ENCODE measurements around the gene LRRC72.
"Not testable (repeated sequence)": the region's sequence is repeated elsewhere in the genome, so short reads cannot be mapped to it uniquely, and the experiment has no call there.

Gene LRRC72

DNA sequence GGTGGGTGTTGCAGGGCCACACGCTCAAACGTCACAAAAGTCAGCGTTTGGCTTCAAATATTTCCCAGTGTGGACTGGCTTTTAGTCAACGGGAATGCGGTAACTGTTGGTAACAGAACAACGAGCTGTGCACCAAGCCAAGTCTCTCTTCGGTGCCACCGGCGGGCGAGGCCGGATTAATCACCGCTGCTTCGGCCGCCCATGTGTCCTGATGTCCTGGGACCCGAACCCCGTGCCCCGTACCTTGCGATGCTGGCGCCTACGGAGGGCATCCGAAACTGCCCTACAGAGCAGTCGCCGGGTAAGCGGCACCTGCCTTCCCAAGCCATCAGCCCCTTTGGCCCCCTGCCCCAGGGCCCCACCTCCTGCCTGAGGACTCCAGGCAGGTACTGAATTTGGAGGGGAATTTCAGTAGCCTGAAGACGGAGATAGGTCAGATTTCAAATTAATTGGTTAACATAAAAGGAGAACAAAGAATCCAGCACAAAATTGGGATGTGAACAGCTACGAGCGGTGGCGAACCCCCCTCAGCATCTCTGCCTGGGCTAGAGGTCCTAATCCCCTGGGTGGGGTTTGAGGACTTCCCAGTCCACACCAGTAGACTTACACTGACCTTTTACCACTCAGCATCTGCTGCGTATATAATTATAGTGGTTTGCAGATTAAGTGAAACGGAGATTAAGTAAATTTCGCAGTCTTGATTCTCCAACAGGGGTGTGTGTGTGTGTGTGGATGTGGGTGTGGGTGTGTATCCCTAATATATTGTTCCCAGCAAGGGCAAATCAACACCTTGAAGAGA, at the start of gene LRRC72:
TSS of gene LRRC72 (plus strand) at position 84 of the 799 bp plus-strand sequence. CDS start at position 212, 128 bp downstream.
- Mint-ChIP-seq H3K27ac (no peak within 1 kb of the TSS), H3K4me1 (peaks cover 0 to 2% of the 10 kb centered on the region in 2 donors), H3K36me3 (no peaks in the 10 kb centered on the region), H3K9me3 (no peaks in the 10 kb centered on the region), H3K4me3 (no peak within 1 kb of the TSS), H3K27me3 (peaks cover 0 to 5% of the 10 kb centered on the region in 2 donors)
- DNase-seq (no peak), ATAC-seq (replicated peaks) (no peak)

DNA sequence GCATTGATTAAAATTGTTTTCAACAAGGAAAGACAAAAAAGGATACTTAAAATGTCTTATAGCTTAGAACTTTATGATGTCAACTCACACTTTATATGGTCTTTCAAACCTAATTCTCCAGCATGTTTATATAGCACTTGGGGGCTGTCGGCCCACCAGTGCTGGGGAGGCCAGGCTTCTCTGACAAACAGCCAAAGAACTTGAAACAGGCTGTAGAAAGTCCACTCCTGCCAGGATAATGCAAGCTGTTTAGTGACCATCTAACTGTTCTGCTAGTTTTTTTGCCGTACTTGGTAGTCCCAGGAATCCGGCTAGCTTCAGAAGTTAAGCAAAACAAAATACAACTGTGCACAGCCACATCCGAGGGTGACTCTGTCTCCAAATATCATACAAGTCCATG, 47.5 kb upstream of the LRRC72 start:
- H3K9me3 Mint-ChIP-seq: no peaks in the 10 kb centered on the region
- no peak overlapping the region for H3K27ac Mint-ChIP-seq
- no peak for DNase-seq
- no peaks in the 10 kb centered on the region for H3K4me1 Mint-ChIP-seq
- ATAC-seq (replicated peaks): no peak
- peaks cover 0 to 3% of the 10 kb centered on the region in 2 donors for H3K27me3 Mint-ChIP-seq
- no peak overlapping the region for H3K4me3 Mint-ChIP-seq
- no peaks in the 10 kb centered on the region for H3K36me3 Mint-ChIP-seq

GRCh38 chr7:16479591-16479990, 47.0 kb upstream of the LRRC72 start:
- Mint-ChIP-seq H3K36me3 (no peaks in the 10 kb centered on the region), H3K9me3 (no peaks in the 10 kb centered on the region), H3K4me1 (no peaks in the 10 kb centered on the region), H3K4me3 (no peak overlapping the region), H3K27me3 (peaks cover 0 to 3% of the 10 kb centered on the region in 2 donors), H3K27ac (no peak overlapping the region)
- DNase-seq: no peak
- no peak for ATAC-seq (replicated peaks)

GRCh38 chr7:16484453-16485158, 42.0 kb upstream of the LRRC72 start:
- no peaks in the 10 kb centered on the region for H3K27me3 Mint-ChIP-seq
- DNase-seq: no peak
- no peak overlapping the region for H3K27ac Mint-ChIP-seq
- no peak for ATAC-seq (replicated peaks)
- no peaks in the 10 kb centered on the region for H3K4me1 Mint-ChIP-seq
- H3K9me3 Mint-ChIP-seq: no peaks in the 10 kb centered on the region
- no peak overlapping the region for H3K4me3 Mint-ChIP-seq
- no peaks in the 10 kb centered on the region for H3K36me3 Mint-ChIP-seq

DNA sequence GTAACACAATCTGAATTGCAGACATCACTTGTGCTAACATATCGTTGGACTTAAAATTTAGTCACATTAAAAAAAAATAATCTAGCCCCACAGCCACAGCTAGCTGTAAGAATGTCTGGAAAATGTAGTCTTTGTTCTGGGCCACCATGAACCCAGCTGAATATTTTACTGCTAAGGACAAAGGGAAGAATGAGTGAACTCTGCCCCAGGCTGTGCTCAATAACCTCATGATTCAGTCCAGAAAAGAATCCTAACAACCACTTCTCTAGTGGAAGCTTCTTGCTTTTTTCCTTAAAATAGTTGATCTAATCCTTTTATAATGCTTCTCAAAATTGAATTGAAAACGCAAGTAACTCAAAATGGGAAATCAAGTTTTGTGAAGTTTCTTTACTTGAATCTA, 35.5 kb upstream of the LRRC72 start:
- no peak for ATAC-seq (replicated peaks)
- DNase-seq: no peak
- Mint-ChIP-seq H3K36me3 (no peaks in the 10 kb centered on the region), H3K27ac (no peak overlapping the region), H3K4me1 (no peaks in the 10 kb centered on the region), H3K27me3 (no peaks in the 10 kb centered on the region), H3K9me3 (no peaks in the 10 kb centered on the region), H3K4me3 (no peak overlapping the region)

GRCh38 chr7:16492513-16493062, 34.0 kb upstream of the LRRC72 start:
- Mint-ChIP-seq H3K4me1 (no peaks in the 10 kb centered on the region), H3K4me3 (no peak overlapping the region), H3K36me3 (no peaks in the 10 kb centered on the region), H3K9me3 (peaks cover 2 to 3% of the 10 kb centered on the region in 2 donors), H3K27ac (no peak overlapping the region), H3K27me3 (peaks cover 0 to 4% of the 10 kb centered on the region in 2 donors)
- ATAC-seq (replicated peaks): no peak
- DNase-seq: no peak

- Mint-ChIP-seq H3K27ac (no peak overlapping the region), H3K4me1 (no peaks in the 10 kb centered on the region), H3K36me3 (no peaks in the 10 kb centered on the region), H3K9me3 (peaks cover 2 to 3% of the 10 kb centered on the region in 2 donors), H3K27me3 (peaks cover 0 to 4% of the 10 kb centered on the region in 2 donors), H3K4me3 (no peak overlapping the region)
- ATAC-seq (replicated peaks): no peak
- DNase-seq: no peak
Observed at GRCh38 chr7:16493266-16493665, 33.4 kb upstream of the LRRC72 start.

DNA sequence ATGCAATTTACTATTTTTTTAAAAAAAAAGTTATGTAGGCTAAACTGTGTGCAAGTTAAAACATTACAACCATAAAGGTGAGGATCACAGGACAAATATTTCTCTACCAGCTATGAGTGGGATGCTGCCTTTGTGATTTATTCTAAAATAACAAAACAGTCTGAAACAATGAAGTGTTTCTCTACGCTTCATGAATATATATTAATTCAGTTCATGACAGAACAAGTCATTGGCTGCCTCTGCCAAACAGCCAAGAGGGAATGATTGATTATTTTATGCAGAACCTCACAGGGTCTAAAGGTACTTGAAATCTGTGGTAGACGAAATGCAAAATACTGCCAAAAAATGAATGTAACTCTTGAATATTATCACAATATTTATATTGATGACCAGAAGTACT, 32.1 kb upstream of the LRRC72 start:
- no peak for DNase-seq
- H3K27me3 Mint-ChIP-seq: peaks cover 0 to 4% of the 10 kb centered on the region in 2 donors
- H3K36me3 Mint-ChIP-seq: no peaks in the 10 kb centered on the region
- no peak overlapping the region for H3K4me3 Mint-ChIP-seq
- ATAC-seq (replicated peaks): no peak
- H3K9me3 Mint-ChIP-seq: peaks cover 2 to 3% of the 10 kb centered on the region in 2 donors
- H3K27ac Mint-ChIP-seq: no peak overlapping the region
- no peaks in the 10 kb centered on the region for H3K4me1 Mint-ChIP-seq

- DNase-seq (no peak), ATAC-seq (replicated peaks) (no peak)
- no peaks in the 10 kb centered on the region for H3K36me3 Mint-ChIP-seq
- no peak overlapping the region for H3K4me3 Mint-ChIP-seq
- no peak overlapping the region for H3K27ac Mint-ChIP-seq
- no peaks in the 10 kb centered on the region for H3K4me1 Mint-ChIP-seq
- H3K9me3 Mint-ChIP-seq: peaks cover 2 to 3% of the 10 kb centered on the region in 2 donors
- H3K27me3 Mint-ChIP-seq: peaks cover 0 to 4% of the 10 kb centered on the region in 2 donors
Observed at GRCh38 chr7:16494955-16495719, 31.5 kb upstream of the LRRC72 start.

DNA sequence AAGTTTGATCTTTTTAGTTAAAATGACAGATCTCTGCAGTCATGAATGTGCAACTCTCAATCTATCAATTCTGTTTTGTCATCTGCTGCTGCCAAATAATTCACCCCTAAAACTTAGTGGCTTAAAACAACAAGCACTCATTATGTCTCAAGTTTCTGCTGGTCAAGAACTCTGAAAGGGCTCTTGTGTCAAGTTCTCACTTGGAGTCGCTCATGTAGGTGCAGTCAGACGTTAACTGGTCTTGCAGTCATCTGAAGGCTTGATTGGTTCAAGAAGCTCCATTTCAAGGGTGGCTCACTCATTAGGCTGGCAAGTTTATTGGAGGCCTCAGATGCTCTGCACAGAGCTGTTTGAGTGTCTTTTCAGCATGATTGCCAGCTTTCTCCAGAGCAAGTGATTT, 28.5 kb upstream of the LRRC72 start:
- Mint-ChIP-seq H3K9me3 (peaks cover 2 to 3% of the 10 kb centered on the region in 2 donors), H3K27me3 (peaks cover 0 to 4% of the 10 kb centered on the region in 2 donors), H3K27ac (no peak overlapping the region), H3K36me3 (no peaks in the 10 kb centered on the region), H3K4me1 (no peaks in the 10 kb centered on the region), H3K4me3 (no peak overlapping the region)
- no peak for ATAC-seq (replicated peaks)
- no peak for DNase-seq

DNA sequence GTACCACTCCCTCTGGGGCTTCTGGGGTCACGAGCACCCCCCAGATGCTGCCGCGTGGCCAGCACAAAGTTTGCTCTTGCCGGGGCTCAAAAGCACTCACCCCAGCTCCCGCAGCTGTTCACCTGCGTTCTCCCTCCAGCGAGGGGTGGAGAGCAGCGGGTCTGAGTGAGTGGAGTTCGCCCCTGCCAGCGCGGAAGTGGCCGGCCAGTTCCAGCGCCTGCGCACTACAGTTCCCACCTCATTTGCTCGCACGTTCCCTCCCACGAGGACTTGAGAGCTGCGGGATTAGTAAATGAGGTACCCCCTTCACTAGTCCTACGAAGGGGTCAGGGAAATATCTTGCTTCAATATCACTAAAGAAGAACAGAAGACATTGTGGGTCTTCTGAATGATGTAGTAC, 24.3 kb upstream of the LRRC72 start:
- H3K9me3 Mint-ChIP-seq: no peaks in the 10 kb centered on the region
- H3K27me3 Mint-ChIP-seq: peaks cover 0 to 3% of the 10 kb centered on the region in 2 donors
- ATAC-seq (replicated peaks) (no peak), DNase-seq (no peak)
- no peak overlapping the region for H3K4me3 Mint-ChIP-seq
- no peaks in the 10 kb centered on the region for H3K4me1 Mint-ChIP-seq
- no peaks in the 10 kb centered on the region for H3K36me3 Mint-ChIP-seq
- no peak overlapping the region for H3K27ac Mint-ChIP-seq

GRCh38 chr7:16504019-16504418, 22.6 kb upstream of the LRRC72 start:
- H3K4me3 Mint-ChIP-seq: no peak overlapping the region
- no peak for DNase-seq
- no peaks in the 10 kb centered on the region for H3K36me3 Mint-ChIP-seq
- no peak overlapping the region for H3K27ac Mint-ChIP-seq
- peaks cover 0 to 3% of the 10 kb centered on the region in 2 donors for H3K27me3 Mint-ChIP-seq
- no peak for ATAC-seq (replicated peaks)
- H3K4me1 Mint-ChIP-seq: no peaks in the 10 kb centered on the region
- H3K9me3 Mint-ChIP-seq: peaks cover 0 to 4% of the 10 kb centered on the region in 2 donors

- not testable (repeated sequence) for H3K4me3 Mint-ChIP-seq; ATAC-seq (replicated peaks); H3K27me3 Mint-ChIP-seq; H3K9me3 Mint-ChIP-seq; H3K4me1 Mint-ChIP-seq; H3K27ac Mint-ChIP-seq; H3K36me3 Mint-ChIP-seq; DNase-seq
Observed at GRCh38 chr7:16506422-16506821, 20.2 kb upstream of the LRRC72 start.

DNA sequence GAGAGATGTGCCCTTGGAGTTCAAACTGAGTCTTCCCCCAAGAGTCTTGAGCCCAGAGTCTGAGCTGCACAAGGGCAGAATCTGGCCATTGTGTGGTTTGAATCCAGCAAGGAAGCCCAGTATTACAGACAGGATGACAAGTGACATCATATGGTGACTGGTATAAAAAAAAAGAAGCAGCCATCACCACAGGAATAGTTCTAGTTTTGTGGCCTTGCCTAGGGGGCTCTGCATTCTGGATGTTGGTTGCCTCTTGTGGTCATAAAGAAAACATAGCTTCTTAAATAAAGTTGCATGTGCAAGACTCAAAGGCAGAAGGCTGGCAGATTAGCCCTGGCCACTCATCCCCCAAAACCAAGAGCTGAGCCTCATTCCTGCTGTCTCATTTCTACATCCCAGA, 16.8 kb upstream of the LRRC72 start:
- no peaks in the 10 kb centered on the region for H3K27me3 Mint-ChIP-seq
- DNase-seq (no peak), ATAC-seq (replicated peaks) (peak in 1 of 2 donors; percentile 12)
- no peaks in the 10 kb centered on the region for H3K36me3 Mint-ChIP-seq
- no peaks in the 10 kb centered on the region for H3K4me1 Mint-ChIP-seq
- H3K4me3 Mint-ChIP-seq: no peak overlapping the region
- H3K9me3 Mint-ChIP-seq: peaks cover 0 to 4% of the 10 kb centered on the region in 2 donors
- H3K27ac Mint-ChIP-seq: no peak overlapping the region

Measured in stimulated activated naive B cell treated with anti-CD40 and anti-IgM and Interleukin-4, amounts not matched to agents 10 μg/mL and 1 μg/mL and 100 μg/mL, for 72 hours (primary cell).